Astrocyte of the cerebellum (primary cell): ENCODE measurements around the gene DMBX1.

Experiments used
- DNase-seq: peaks from one replicate; pipeline ENCODE4 v3.0.0-alpha.2; 2011; ENCODE audit warnings: low read depth
- H3K4me3 ChIP-seq: 2 replicates; pipeline ENCODE4 v1.5.1; 2011; ENCODE audit warnings: mild to moderate bottlenecking, low read depth, low read length, moderate library complexity
- in situ Hi-C: cut with HindIII; loops from 2 replicates; pipeline ENCODE4 v1.10.0; 2017; ENCODE audit warnings: low sequenced_read_pairs
- TF ChIP-seq, protein P1 (sequence below): IDR thresholded peaks from 2 replicates; pipeline ENCODE4 v1.5.1; 2012; ENCODE audit warnings: low read length, low read depth, moderate library complexity, mild to moderate bottlenecking; ENCODE audit errors: missing control alignments

DMBX1 gene

DNA sequence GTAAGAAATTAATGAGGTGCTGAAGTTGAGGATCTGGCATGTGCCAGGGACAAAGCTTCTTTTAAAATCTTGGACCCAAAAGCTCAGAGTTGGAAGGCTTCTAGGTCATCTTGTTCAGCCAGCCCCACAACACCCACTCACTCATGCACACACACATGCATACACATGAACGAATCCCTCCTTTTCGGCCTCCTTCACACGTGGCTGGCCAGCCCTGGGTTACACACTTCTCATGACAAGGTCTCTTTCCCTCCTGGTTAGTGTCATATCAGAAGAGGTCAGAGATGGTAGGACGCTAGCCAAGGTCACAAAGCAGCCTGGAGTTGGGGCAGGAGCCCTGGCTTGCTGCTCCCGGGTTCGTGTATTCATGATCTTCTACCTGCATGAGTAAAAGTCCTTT is 6.9 kb downstream of the DMBX1 start:
- H3K4me3 ChIP-seq: no peak overlapping the region
- no peak for DNase-seq
- TF ChIP-seq, protein P1, sequence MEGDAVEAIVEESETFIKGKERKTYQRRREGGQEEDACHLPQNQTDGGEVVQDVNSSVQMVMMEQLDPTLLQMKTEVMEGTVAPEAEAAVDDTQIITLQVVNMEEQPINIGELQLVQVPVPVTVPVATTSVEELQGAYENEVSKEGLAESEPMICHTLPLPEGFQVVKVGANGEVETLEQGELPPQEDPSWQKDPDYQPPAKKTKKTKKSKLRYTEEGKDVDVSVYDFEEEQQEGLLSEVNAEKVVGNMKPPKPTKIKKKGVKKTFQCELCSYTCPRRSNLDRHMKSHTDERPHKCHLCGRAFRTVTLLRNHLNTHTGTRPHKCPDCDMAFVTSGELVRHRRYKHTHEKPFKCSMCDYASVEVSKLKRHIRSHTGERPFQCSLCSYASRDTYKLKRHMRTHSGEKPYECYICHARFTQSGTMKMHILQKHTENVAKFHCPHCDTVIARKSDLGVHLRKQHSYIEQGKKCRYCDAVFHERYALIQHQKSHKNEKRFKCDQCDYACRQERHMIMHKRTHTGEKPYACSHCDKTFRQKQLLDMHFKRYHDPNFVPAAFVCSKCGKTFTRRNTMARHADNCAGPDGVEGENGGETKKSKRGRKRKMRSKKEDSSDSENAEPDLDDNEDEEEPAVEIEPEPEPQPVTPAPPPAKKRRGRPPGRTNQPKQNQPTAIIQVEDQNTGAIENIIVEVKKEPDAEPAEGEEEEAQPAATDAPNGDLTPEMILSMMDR: no peak
- in situ Hi-C loops: no loop called here

DNA sequence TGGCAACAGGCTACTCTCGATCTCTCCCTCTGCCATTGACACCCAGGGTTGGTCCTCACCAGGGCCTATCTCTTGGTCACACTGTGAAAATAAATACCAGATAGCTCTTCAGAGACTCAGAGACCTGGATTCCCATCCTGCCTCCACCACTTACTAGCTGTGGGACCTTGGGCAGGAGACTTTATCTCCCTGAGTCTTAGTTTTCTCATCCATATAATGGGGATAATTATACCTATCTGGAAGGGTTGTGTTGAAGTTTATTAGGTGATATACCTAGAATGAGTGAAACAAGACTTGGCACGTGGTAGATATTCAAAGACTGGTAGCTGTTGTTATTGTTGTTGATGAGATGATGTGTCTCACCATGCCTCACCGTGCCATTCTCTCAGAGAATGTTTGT is 7.4 kb downstream of the DMBX1 start:
- TF ChIP-seq, protein P1: no peak
- in situ Hi-C loops: no loop called here
- DNase-seq: no peak
- H3K4me3 ChIP-seq: no peak overlapping the region

DNA sequence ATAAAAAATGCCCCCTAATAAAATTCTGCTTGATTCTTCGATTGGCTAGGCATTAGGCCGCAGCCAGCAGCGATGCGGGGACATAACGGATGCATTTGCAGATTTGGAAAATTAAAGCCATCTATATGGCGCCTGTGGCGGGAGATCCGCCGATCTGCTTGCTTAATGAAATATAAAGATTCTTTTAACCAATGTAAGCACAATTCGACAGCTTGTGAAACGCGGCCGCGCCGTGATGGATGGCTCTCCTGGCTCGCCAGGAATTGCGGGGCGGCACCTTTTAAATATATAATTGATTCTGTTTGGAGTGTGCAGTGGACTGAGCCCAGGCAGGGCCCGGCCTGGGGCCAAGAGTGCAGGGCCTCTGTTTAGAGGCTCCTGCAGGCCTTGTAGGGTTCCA is 8.0 kb downstream of the DMBX1 start:
- no peak overlapping the region for H3K4me3 ChIP-seq
- TF ChIP-seq, protein P1: no peak
- no peak for DNase-seq
- in situ Hi-C loops: no loop called here

DNA sequence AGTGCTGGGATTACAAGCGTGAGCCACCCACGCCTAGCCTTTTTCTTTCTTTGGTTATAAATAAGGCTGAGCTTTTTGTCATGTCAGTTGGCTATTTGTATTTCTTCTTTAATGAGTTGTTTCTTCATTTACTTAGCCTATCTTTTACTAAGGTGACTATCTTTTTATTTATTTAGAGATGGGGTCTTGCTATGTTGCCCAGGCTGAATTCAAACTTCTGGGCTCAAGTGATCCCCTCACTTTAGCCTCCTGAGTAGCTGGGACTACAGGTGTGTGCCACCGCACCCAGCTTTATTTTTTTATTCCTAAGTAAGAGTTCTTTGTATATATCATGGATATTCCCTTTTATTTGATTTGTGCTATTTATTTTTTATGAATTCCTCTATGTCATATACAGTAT is 11.9 kb downstream of the DMBX1 start:
- H3K4me3 ChIP-seq: no peak overlapping the region
- no peak for DNase-seq
- TF ChIP-seq, protein P1: no peak
- in situ Hi-C loops: loop anchor here (10.0 kb wide), 1 partner anchor 67 kb away; no protein-coding TSS in a partner anchor

DNA sequence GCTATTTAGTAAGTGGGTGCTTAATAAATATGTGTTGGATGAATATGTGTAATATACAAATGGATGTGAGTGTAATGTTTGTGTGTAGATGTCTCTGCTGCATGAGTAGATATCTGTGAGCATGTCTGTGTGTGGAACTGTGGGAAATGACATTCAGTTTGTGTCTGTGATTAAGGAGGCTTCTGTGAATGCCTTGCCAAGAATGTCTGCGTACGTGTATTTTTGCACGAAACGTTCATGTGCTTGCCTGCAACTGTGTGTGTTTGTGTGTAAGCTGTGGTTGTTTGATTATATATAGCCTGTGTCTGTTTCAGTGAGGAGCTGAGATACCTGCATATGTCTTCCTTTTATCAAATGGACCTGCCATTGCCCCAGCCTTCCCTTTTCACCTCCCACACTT is 13.8 kb downstream of the DMBX1 start:
- TF ChIP-seq, protein P1: no peak
- DNase-seq: no peak
- in situ Hi-C loops: loop anchor here (10.0 kb wide), 1 partner anchor 69 kb away; no protein-coding TSS in a partner anchor
- H3K4me3 ChIP-seq: no peak overlapping the region

DNA sequence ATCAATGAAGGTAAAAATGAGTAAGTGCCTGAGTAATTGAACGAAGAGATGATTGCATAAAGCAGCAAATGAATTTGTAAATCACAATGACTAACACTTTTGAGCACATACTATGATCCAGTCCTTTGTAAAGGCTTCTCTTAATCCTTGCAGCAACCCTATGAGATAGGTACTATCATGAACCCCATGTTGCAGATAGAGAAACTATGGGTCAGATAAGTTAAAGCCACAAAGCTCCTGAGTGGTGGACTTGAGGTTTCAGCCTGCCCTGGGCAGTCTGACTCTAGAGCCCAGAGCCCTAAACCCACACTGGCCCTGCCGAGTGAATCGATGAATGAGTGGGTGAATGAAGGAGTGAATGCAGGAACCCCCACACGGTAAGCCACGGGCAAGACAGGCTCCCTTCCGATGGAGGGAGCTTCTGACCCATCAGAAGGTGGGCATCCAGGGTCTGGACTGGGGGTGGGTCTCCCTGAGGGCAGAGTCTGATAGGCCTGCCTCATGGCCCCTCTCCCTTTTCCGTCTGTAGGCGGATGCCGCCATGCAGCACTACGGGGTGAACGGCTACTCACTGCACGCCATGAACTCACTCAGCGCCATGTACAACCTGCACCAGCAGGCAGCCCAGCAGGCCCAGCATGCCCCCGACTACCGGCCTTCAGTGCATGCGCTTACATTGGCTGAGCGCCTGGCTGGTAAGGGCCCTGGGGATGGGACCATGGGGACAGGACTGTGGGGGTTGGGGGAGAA is 17.0 kb downstream of the DMBX1 start:
- DNase-seq: no peak
- in situ Hi-C loops: loop anchor here (10.0 kb wide), 1 partner anchor 72 kb away; no protein-coding TSS in a partner anchor

More for the DNA sequence above, 17.0 kb downstream of the DMBX1 start:
- TF ChIP-seq, protein P1: no peak
- no peak overlapping the region for H3K4me3 ChIP-seq
